Measurements from ENCODE around the gene TTLL9. TPM values are rescaled to one million over a fixed set of nuclear protein-coding genes. Genes with fewer than 3 reads are reported as not detected.

TTLL9 gene
- total RNA-seq, 2 experiments from 2014 or later = not detected

- Mint-ChIP-seq H3K27me3 (peaks cover 31% of the 10 kb centered on the region), H3K4me3 (no peak overlapping the region), H3K36me3 (ENCODE audit: low read depth) (no peaks in the 10 kb centered on the region), H3K9me3 (no peaks in the 10 kb centered on the region), H3K4me1 (ENCODE audit: low read depth) (peaks cover 8% of the 10 kb centered on the region), H3K27ac (no peak overlapping the region)
- ATAC-seq (no peak), DNase-seq (no peak)
- CTCF ChIA-PET = interaction anchor here (0.8 to 2.6 kb wide), 4 partner anchors 10 to 79 kb away, joined by 3 to 9 read pairs (median 6); partner anchors contain the start of gene PDRG1
- POLR2A ChIA-PET = no interaction called here
- TF ChIP-seq CTCF (IDR thresholded peaks at IDR 0.05) = no peak
- intact Hi-C loops (cut with micrococcal nuclease) = no loop called here
Measured at GRCh38 chr20:31872406-31872805, 2.0 kb downstream of the TTLL9 start.

- no peak overlapping the region for H3K4me3 Mint-ChIP-seq
- intact Hi-C loops (cut with micrococcal nuclease) = no loop called here
- H3K27me3 Mint-ChIP-seq = peaks cover 16% of the 10 kb centered on the region
- no peak for ATAC-seq
- H3K4me1 Mint-ChIP-seq (ENCODE audit: low read depth) = peaks cover 6% of the 10 kb centered on the region
- H3K9me3 Mint-ChIP-seq = no peaks in the 10 kb centered on the region
- ChIA-PET POLR2A (no interaction called here), CTCF (no interaction called here)
- DNase-seq = no peak
- no peak for TF ChIP-seq CTCF (IDR thresholded peaks at IDR 0.05)
- no peak overlapping the region for H3K27ac Mint-ChIP-seq
- no peaks in the 10 kb centered on the region for H3K36me3 Mint-ChIP-seq (ENCODE audit: low read depth)
Measured at GRCh38 chr20:31875671-31876070, 5.2 kb downstream of the TTLL9 start.

- no peak for TF ChIP-seq CTCF (IDR thresholded peaks at IDR 0.05)
- Mint-ChIP-seq H3K27ac (no peak overlapping the region), H3K36me3 (ENCODE audit: low read depth) (no peaks in the 10 kb centered on the region), H3K4me1 (ENCODE audit: low read depth) (peaks cover 2% of the 10 kb centered on the region), H3K4me3 (no peak overlapping the region), H3K9me3 (no peaks in the 10 kb centered on the region), H3K27me3 (peaks cover 4% of the 10 kb centered on the region)
- intact Hi-C loops (cut with micrococcal nuclease) = no loop called here
- CTCF ChIA-PET = interaction anchor here (1.5 to 5.7 kb wide), 3 partner anchors 26 to 74 kb away, joined by 3 to 27 read pairs (median 24); partner anchors contain the start of gene PDRG1
- DNase-seq = no peak
- no peak for ATAC-seq
- POLR2A ChIA-PET = no interaction called here
Measured at GRCh38 chr20:31877684-31878083, 7.2 kb downstream of the TTLL9 start.

- Mint-ChIP-seq H3K4me3 (peak overlapping the region; percentile 78), H3K36me3 (ENCODE audit: low read depth) (no peaks in the 10 kb centered on the region), H3K27ac (peak overlapping the region; percentile 75), H3K9me3 (no peaks in the 10 kb centered on the region), H3K27me3 (peaks cover 4% of the 10 kb centered on the region), H3K4me1 (ENCODE audit: low read depth) (peaks cover 2% of the 10 kb centered on the region)
- peak; percentile 90 for ATAC-seq
- ChIA-PET CTCF (interaction anchor here (0.9 to 5.7 kb wide), 5 partner anchors 28 to 153 kb away, joined by 3 to 27 read pairs (median 4); partner anchors contain the start of gene PDRG1), POLR2A (interaction anchor here (0.8 to 2.5 kb wide), 4 partner anchors 9 to 72 kb away, joined by 3 to 10 read pairs (median 4); partner anchors contain the start of gene PDRG1)
- intact Hi-C loops (cut with micrococcal nuclease) = no loop called here
- TF ChIP-seq CTCF (IDR thresholded peaks at IDR 0.05) = no peak
- DNase-seq = peak; percentile 88
Measured at GRCh38 chr20:31879143-31879987, 8.9 kb downstream of the TTLL9 start.

- Mint-ChIP-seq H3K27me3 (peaks cover 4% of the 10 kb centered on the region), H3K4me1 (ENCODE audit: low read depth) (peaks cover 2% of the 10 kb centered on the region), H3K4me3 (no peak overlapping the region), H3K36me3 (ENCODE audit: low read depth) (no peaks in the 10 kb centered on the region), H3K9me3 (no peaks in the 10 kb centered on the region), H3K27ac (no peak overlapping the region)
- CTCF ChIA-PET = interaction anchor here (0.9 to 5.7 kb wide), 5 partner anchors 29 to 268 kb away, joined by 3 to 27 read pairs (median 5); partner anchors contain the start of gene PDRG1
- no peak for DNase-seq
- no peak for ATAC-seq
- intact Hi-C loops (cut with micrococcal nuclease) = no loop called here
- TF ChIP-seq CTCF (IDR thresholded peaks at IDR 0.05) = no peak
- POLR2A ChIA-PET = no interaction called here
Measured at GRCh38 chr20:31881945-31882344, 11.5 kb downstream of the TTLL9 start.
